ENCODE data around the gene VCL.
A peak's percentile ranks its signal among the peaks of the same experiment; 100 is the strongest.
"Not testable (repeated sequence)": the region's sequence is repeated elsewhere in the genome, so short reads cannot be mapped to it uniquely, and the experiment has no call there.

The VCL gene

DNA sequence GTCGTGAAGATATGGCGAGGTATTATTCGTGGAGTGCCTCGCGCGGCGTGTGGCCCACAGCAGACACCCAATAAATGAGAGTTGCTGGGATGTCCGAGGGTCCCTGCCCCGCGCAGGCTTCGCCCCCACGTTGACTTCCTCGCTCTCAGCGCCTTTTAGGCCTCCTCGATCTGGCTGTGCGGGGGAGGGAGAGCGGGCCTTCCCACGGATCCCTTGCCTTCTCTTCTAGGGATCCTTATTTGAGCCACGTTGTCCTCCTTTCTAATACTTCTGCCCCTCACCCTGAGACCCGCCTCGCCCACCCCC is 660 bp downstream of the VCL start:
- H2AFZ ChIP-seq (ENCODE audit: low read depth, low read length, severe bottlenecking): peak overlapping the region; percentile 89
- H3K27ac ChIP-seq (ENCODE audit: low read depth, low read length): peak overlapping the region; percentile 30; the same call in 1 of the 2 replicates
- H3K27me3 ChIP-seq (ENCODE audit: low read length): no peaks in the 10 kb centered on the region
- peaks cover 11% of the 10 kb centered on the region; the same call in 1 of the 2 replicates for H3F3A ChIP-seq (ENCODE audit: insufficient read depth)
- H3K9ac ChIP-seq (ENCODE audit: low read length): peak overlapping the region; percentile 67
- peak overlapping the region; percentile 69 for H3K4me3 ChIP-seq (ENCODE audit: insufficient read depth, low read length, poor library complexity, severe bottlenecking)
- no peaks in the 10 kb centered on the region for H3K9me3 ChIP-seq (ENCODE audit: insufficient read depth, low read length)
- peaks cover 37% of the 10 kb centered on the region; the same call in 1 of the 2 replicates for H3K79me2 ChIP-seq (ENCODE audit: insufficient read depth, low read length)
- no peaks in the 10 kb centered on the region for H3K36me3 ChIP-seq (ENCODE audit: low read length)
- H3K4me2 ChIP-seq (ENCODE audit: low read depth, low read length, poor library complexity, severe bottlenecking): peak overlapping the region; percentile 61
- H3K9me2 ChIP-seq (replicated peaks; ENCODE audit: insufficient read depth, low read length): no peaks in the 10 kb centered on the region
- TF ChIP-seq, protein P1, sequence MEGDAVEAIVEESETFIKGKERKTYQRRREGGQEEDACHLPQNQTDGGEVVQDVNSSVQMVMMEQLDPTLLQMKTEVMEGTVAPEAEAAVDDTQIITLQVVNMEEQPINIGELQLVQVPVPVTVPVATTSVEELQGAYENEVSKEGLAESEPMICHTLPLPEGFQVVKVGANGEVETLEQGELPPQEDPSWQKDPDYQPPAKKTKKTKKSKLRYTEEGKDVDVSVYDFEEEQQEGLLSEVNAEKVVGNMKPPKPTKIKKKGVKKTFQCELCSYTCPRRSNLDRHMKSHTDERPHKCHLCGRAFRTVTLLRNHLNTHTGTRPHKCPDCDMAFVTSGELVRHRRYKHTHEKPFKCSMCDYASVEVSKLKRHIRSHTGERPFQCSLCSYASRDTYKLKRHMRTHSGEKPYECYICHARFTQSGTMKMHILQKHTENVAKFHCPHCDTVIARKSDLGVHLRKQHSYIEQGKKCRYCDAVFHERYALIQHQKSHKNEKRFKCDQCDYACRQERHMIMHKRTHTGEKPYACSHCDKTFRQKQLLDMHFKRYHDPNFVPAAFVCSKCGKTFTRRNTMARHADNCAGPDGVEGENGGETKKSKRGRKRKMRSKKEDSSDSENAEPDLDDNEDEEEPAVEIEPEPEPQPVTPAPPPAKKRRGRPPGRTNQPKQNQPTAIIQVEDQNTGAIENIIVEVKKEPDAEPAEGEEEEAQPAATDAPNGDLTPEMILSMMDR (IDR thresholded peaks at IDR 0.05; ENCODE audit: insufficient read depth, low read length, poor library complexity, severe bottlenecking): no peak
- no peak for TF ChIP-seq EZH2phosphoT487 (conservative IDR thresholded peaks at IDR 0.05; ENCODE audit: low read length)
- H4K20me1 ChIP-seq (ENCODE audit: low read depth, low read length): no peaks in the 10 kb centered on the region

DNA sequence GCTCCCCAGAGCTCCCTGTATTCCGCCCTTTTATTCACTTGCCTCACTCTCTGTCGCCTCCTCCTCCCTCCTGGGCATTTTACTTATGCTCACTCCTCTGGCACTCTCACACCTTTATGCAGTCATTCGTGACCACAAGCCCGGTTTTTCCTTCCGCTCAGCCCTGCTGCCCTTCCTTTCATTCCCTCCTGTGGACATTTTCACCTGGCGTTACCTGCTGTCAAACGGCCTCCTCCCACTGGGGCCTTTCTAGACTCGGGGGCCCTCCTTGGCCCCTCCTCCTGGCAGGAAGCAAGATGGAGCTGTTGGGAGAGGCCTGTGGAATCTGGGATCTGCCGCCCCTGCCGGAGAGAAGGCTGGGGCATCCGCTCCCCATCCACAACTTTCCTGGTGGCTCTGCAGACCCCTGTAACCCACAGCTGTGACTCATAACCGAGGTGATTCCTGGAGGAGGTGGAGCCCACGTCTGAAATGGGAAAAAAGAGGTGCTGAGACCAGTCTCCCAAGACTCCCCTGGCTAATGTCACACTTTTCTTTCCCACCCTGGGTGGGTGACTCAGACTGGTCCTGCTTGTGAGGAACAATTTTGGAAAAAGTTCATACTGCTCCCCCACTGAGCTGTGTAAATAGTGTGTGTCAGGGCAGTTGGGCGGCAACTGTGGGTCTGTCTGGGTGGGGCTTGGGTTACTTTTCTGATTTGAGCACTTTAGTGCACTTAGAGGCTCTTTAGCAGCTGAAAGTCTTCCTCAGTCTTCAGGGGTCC is 1.2 kb downstream of the VCL start:
- H2AFZ ChIP-seq (ENCODE audit: low read depth, low read length, severe bottlenecking): peak overlapping the region; percentile 89
- no peaks in the 10 kb centered on the region for H3K9me3 ChIP-seq (ENCODE audit: insufficient read depth, low read length)
- no peaks in the 10 kb centered on the region for H3K36me3 ChIP-seq (ENCODE audit: low read length)
- H3K4me2 ChIP-seq (ENCODE audit: low read depth, low read length, poor library complexity, severe bottlenecking): peak overlapping the region; percentile 61
- H3K27ac ChIP-seq (ENCODE audit: low read depth, low read length): peak overlapping the region; percentile 17; the same call in 1 of the 2 replicates
- no peaks in the 10 kb centered on the region for H3K9me2 ChIP-seq (replicated peaks; ENCODE audit: insufficient read depth, low read length)
- no peaks in the 10 kb centered on the region for H3K27me3 ChIP-seq (ENCODE audit: low read length)
- H3K79me2 ChIP-seq (ENCODE audit: insufficient read depth, low read length): peaks cover 41% of the 10 kb centered on the region; the same call in 1 of the 2 replicates
- H4K20me1 ChIP-seq (ENCODE audit: low read depth, low read length): no peaks in the 10 kb centered on the region
- H3K9ac ChIP-seq (ENCODE audit: low read length): peak overlapping the region; percentile 67
- H3F3A ChIP-seq (ENCODE audit: insufficient read depth): peaks cover 11% of the 10 kb centered on the region; the same call in 1 of the 2 replicates
- TF ChIP-seq, protein P1 (IDR thresholded peaks at IDR 0.05; ENCODE audit: insufficient read depth, low read length, poor library complexity, severe bottlenecking): no peak
- TF ChIP-seq EZH2phosphoT487 (conservative IDR thresholded peaks at IDR 0.05; ENCODE audit: low read length): no peak
- H3K4me3 ChIP-seq (ENCODE audit: insufficient read depth, low read length, poor library complexity, severe bottlenecking): peak overlapping the region; percentile 69

DNA sequence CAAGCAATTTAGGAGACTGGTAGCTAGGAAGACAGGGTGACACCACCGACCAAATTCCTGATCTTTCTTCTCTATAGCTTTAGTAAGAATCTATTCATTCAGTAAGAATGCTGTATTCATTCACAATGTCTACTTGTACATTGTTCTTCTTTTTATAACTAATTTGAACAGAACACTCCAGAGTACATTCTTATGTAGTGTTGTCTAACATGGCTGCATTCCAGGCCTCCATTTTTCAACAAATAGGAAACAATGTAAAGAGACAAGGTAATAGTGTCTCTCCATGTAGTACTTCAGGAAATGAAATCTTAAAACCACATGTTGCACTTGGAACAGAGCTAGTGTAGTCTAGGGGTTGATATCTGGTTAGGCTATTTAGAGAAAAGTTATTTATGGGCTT is 1.8 kb downstream of the VCL start:
- peak overlapping the region; percentile 61 for H3K4me2 ChIP-seq (ENCODE audit: low read depth, low read length, poor library complexity, severe bottlenecking)
- 0 out of 2 replicates have a peak overlapping the region, but pooled peaks have one; percentile 17 for H3K27ac ChIP-seq (ENCODE audit: low read depth, low read length)
- H3K9me2 ChIP-seq (replicated peaks; ENCODE audit: insufficient read depth, low read length): no peaks in the 10 kb centered on the region
- H3K9me3 ChIP-seq (ENCODE audit: insufficient read depth, low read length): no peaks in the 10 kb centered on the region
- peaks cover 41% of the 10 kb centered on the region; the same call in 1 of the 2 replicates for H3K79me2 ChIP-seq (ENCODE audit: insufficient read depth, low read length)
- peak overlapping the region; percentile 69 for H3K4me3 ChIP-seq (ENCODE audit: insufficient read depth, low read length, poor library complexity, severe bottlenecking)
- H3K9ac ChIP-seq (ENCODE audit: low read length): peak overlapping the region; percentile 67
- no peak overlapping the region for H2AFZ ChIP-seq (ENCODE audit: low read depth, low read length, severe bottlenecking)
- peaks cover 11% of the 10 kb centered on the region; the same call in 1 of the 2 replicates for H3F3A ChIP-seq (ENCODE audit: insufficient read depth)
- no peaks in the 10 kb centered on the region for H4K20me1 ChIP-seq (ENCODE audit: low read depth, low read length)
- no peak for TF ChIP-seq EZH2phosphoT487 (conservative IDR thresholded peaks at IDR 0.05; ENCODE audit: low read length)
- TF ChIP-seq, protein P1 (IDR thresholded peaks at IDR 0.05; ENCODE audit: insufficient read depth, low read length, poor library complexity, severe bottlenecking): no peak
- no peaks in the 10 kb centered on the region for H3K27me3 ChIP-seq (ENCODE audit: low read length)
- H3K36me3 ChIP-seq (ENCODE audit: low read length): no peaks in the 10 kb centered on the region

DNA sequence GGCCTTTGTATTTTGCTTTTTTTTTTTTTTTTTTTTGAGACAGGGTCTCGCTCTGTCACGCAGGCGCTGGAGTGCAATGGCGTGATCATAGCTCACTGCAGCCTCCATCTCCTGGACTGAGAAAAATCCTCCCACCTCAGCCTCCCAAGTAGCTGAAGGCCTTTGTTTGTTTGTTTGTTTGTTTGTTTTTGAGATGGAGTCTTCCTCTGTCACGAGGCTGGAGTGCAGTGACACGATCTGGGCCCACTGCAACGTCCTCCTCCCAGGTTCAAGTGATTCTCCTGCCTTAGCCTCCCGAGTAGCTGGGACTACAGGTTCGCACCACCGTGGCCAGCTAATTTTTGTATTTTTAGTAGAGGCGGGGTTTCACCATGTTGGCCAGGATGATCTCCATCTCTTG is 2.3 kb downstream of the VCL start:
- not testable (repeated sequence) for H3K4me3 ChIP-seq (ENCODE audit: insufficient read depth, low read length, poor library complexity, severe bottlenecking); H3K27me3 ChIP-seq (ENCODE audit: low read length); H3K36me3 ChIP-seq (ENCODE audit: low read length); H3K27ac ChIP-seq (ENCODE audit: low read depth, low read length); H3K9me2 ChIP-seq (replicated peaks; ENCODE audit: insufficient read depth, low read length); H2AFZ ChIP-seq (ENCODE audit: low read depth, low read length, severe bottlenecking); H4K20me1 ChIP-seq (ENCODE audit: low read depth, low read length); H3K9me3 ChIP-seq (ENCODE audit: insufficient read depth, low read length); H3K9ac ChIP-seq (ENCODE audit: low read length)
- H3K79me2 ChIP-seq (ENCODE audit: insufficient read depth, low read length): peaks cover 43% of the 10 kb centered on the region; the same call in 1 of the 2 replicates
- peak overlapping the region; percentile 61 for H3K4me2 ChIP-seq (ENCODE audit: low read depth, low read length, poor library complexity, severe bottlenecking)
- peaks cover 11% of the 10 kb centered on the region; the same call in 1 of the 2 replicates for H3F3A ChIP-seq (ENCODE audit: insufficient read depth)
